Activated naive CD8-positive, alpha-beta T cell treated with anti-CD3 and anti-CD28 coated beads, Interleukin-2, amount 50 U/mL, for 24 hours (primary cell): Measurements from ENCODE around the gene IZUMO4.
"Not testable (repeated sequence)": the region's sequence is repeated elsewhere in the genome, so short reads cannot be mapped to it uniquely, and the experiment has no call there.

ENCODE experiments used
- ATAC-seq: fragments of 150-1000 bp; cut with Tn5 transposase; one replicate; pipeline ENCODE4 v1.10.0; 2021
- DNase-seq: peaks from one replicate; pipeline ENCODE4 v3.0.0; 2021
- H3K27ac Mint-ChIP-seq: one replicate; pipeline ENCODE4 v1.8.0; 2021; ENCODE audit warnings: mild to moderate bottlenecking, mixed read lengths
- H3K27me3 Mint-ChIP-seq: one replicate; pipeline ENCODE4 v1.8.0; 2021; ENCODE audit warnings: mixed read lengths
- H3K36me3 Mint-ChIP-seq: one replicate; pipeline ENCODE4 v1.8.0; 2021; ENCODE audit warnings: low read depth, mixed read lengths
- H3K4me1 Mint-ChIP-seq: one replicate; pipeline ENCODE4 v1.8.0; 2021; ENCODE audit warnings: mixed read lengths
- H3K4me3 Mint-ChIP-seq: one replicate; pipeline ENCODE4 v1.8.0; 2021; ENCODE audit warnings: mild to moderate bottlenecking, moderate library complexity, mixed read lengths
- H3K9me3 Mint-ChIP-seq: one replicate; pipeline ENCODE4 v1.8.0; 2021; ENCODE audit warnings: mixed read lengths

The IZUMO4 gene

GRCh38 chr19:2117215-2117960 lies 20.7 kb downstream of the IZUMO4 start:
- H3K36me3 Mint-ChIP-seq = peaks cover 30% of the 10 kb centered on the region
- no peak for ATAC-seq
- no peak overlapping the region for H3K4me3 Mint-ChIP-seq
- H3K9me3 Mint-ChIP-seq = no peaks in the 10 kb centered on the region
- H3K4me1 Mint-ChIP-seq = peaks cover 8% of the 10 kb centered on the region
- DNase-seq = no peak
- H3K27me3 Mint-ChIP-seq = no peaks in the 10 kb centered on the region
- no peak overlapping the region for H3K27ac Mint-ChIP-seq

GRCh38 chr19:2118438-2118837 lies 21.7 kb downstream of the IZUMO4 start:
- H3K27me3 Mint-ChIP-seq = no peaks in the 10 kb centered on the region
- ATAC-seq (no peak), DNase-seq (no peak)
- no peak overlapping the region for H3K27ac Mint-ChIP-seq
- H3K36me3 Mint-ChIP-seq = peaks cover 30% of the 10 kb centered on the region
- peaks cover 5% of the 10 kb centered on the region for H3K4me1 Mint-ChIP-seq
- no peak overlapping the region for H3K4me3 Mint-ChIP-seq
- no peaks in the 10 kb centered on the region for H3K9me3 Mint-ChIP-seq

GRCh38 chr19:2119921-2120785 lies 23.4 kb downstream of the IZUMO4 start:
- no peak for DNase-seq
- Mint-ChIP-seq H3K27ac (no peak overlapping the region), H3K27me3 (no peaks in the 10 kb centered on the region), H3K4me1 (no peaks in the 10 kb centered on the region), H3K4me3 (no peak overlapping the region), H3K36me3 (peaks cover 24% of the 10 kb centered on the region), H3K9me3 (no peaks in the 10 kb centered on the region)
- no peak for ATAC-seq

- Mint-ChIP-seq H3K9me3 (no peaks in the 10 kb centered on the region), H3K36me3 (peaks cover 22% of the 10 kb centered on the region), H3K27me3 (no peaks in the 10 kb centered on the region), H3K4me3 (no peak overlapping the region), H3K27ac (no peak overlapping the region), H3K4me1 (no peaks in the 10 kb centered on the region)
- DNase-seq = no peak
- no peak for ATAC-seq
Measured at GRCh38 chr19:2120821-2121220, 24.1 kb downstream of the IZUMO4 start.

GRCh38 chr19:2121416-2122051 lies 24.8 kb downstream of the IZUMO4 start:
- Mint-ChIP-seq H3K4me3 (no peak overlapping the region), H3K9me3 (no peaks in the 10 kb centered on the region), H3K27ac (no peak overlapping the region), H3K36me3 (peaks cover 24% of the 10 kb centered on the region), H3K4me1 (no peaks in the 10 kb centered on the region), H3K27me3 (no peaks in the 10 kb centered on the region)
- no peak for DNase-seq
- ATAC-seq = no peak

GRCh38 chr19:2122251-2122650 lies 25.5 kb downstream of the IZUMO4 start:
- ATAC-seq = no peak
- H3K36me3 Mint-ChIP-seq = peaks cover 24% of the 10 kb centered on the region

GRCh38 chr19:2122982-2123381 lies 26.3 kb downstream of the IZUMO4 start:
- H3K9me3 Mint-ChIP-seq = no peaks in the 10 kb centered on the region
- H3K4me3 Mint-ChIP-seq = no peak overlapping the region
- peaks cover 30% of the 10 kb centered on the region for H3K36me3 Mint-ChIP-seq
- ATAC-seq (no peak), DNase-seq (no peak)
- no peak overlapping the region for H3K27ac Mint-ChIP-seq
- H3K4me1 Mint-ChIP-seq = no peaks in the 10 kb centered on the region
- H3K27me3 Mint-ChIP-seq = no peaks in the 10 kb centered on the region

More at GRCh38 chr19:2122251-2122650, 25.5 kb downstream of the IZUMO4 start:
- Mint-ChIP-seq H3K4me1 (no peaks in the 10 kb centered on the region), H3K27ac (no peak overlapping the region), H3K4me3 (no peak overlapping the region), H3K27me3 (no peaks in the 10 kb centered on the region), H3K9me3 (no peaks in the 10 kb centered on the region)
- no peak for DNase-seq

GRCh38 chr19:2123682-2124387 lies 27.1 kb downstream of the IZUMO4 start:
- Mint-ChIP-seq H3K27ac (no peak overlapping the region), H3K4me3 (no peak overlapping the region), H3K36me3 (peaks cover 26% of the 10 kb centered on the region), H3K4me1 (no peaks in the 10 kb centered on the region), H3K9me3 (no peaks in the 10 kb centered on the region), H3K27me3 (no peaks in the 10 kb centered on the region)
- no peak for ATAC-seq
- DNase-seq = no peak

GRCh38 chr19:2126879-2127518 lies 30.3 kb downstream of the IZUMO4 start:
- DNase-seq (no peak), ATAC-seq (no peak)
- Mint-ChIP-seq H3K36me3 (peaks cover 14% of the 10 kb centered on the region), H3K27me3 (no peaks in the 10 kb centered on the region), H3K4me1 (no peaks in the 10 kb centered on the region), H3K4me3 (no peak overlapping the region), H3K9me3 (no peaks in the 10 kb centered on the region), H3K27ac (no peak overlapping the region)

GRCh38 chr19:2127758-2128157 lies 31.0 kb downstream of the IZUMO4 start:
- no peaks in the 10 kb centered on the region for H3K4me1 Mint-ChIP-seq
- DNase-seq = no peak
- H3K27ac Mint-ChIP-seq = no peak overlapping the region
- H3K4me3 Mint-ChIP-seq = no peak overlapping the region
- H3K27me3 Mint-ChIP-seq = no peaks in the 10 kb centered on the region
- H3K9me3 Mint-ChIP-seq = no peaks in the 10 kb centered on the region
- ATAC-seq = no peak
- peaks cover 21% of the 10 kb centered on the region for H3K36me3 Mint-ChIP-seq

- peaks cover 23% of the 10 kb centered on the region for H3K36me3 Mint-ChIP-seq
- not testable (repeated sequence) for H3K4me1 Mint-ChIP-seq, ATAC-seq, H3K4me3 Mint-ChIP-seq, DNase-seq, H3K9me3 Mint-ChIP-seq, H3K27ac Mint-ChIP-seq, H3K27me3 Mint-ChIP-seq
Measured at GRCh38 chr19:2128252-2128651, 31.5 kb downstream of the IZUMO4 start.

- Mint-ChIP-seq H3K4me3 (no peak overlapping the region), H3K27me3 (no peaks in the 10 kb centered on the region), H3K36me3 (peaks cover 24% of the 10 kb centered on the region), H3K4me1 (no peaks in the 10 kb centered on the region), H3K9me3 (no peaks in the 10 kb centered on the region), H3K27ac (no peak overlapping the region)
- ATAC-seq (no peak), DNase-seq (no peak)
Measured at GRCh38 chr19:2129022-2129421, 32.3 kb downstream of the IZUMO4 start.

- Mint-ChIP-seq H3K36me3 (peaks cover 24% of the 10 kb centered on the region), H3K9me3 (no peaks in the 10 kb centered on the region), H3K27me3 (no peaks in the 10 kb centered on the region), H3K4me3 (no peak overlapping the region), H3K4me1 (no peaks in the 10 kb centered on the region), H3K27ac (no peak overlapping the region)
- DNase-seq = no peak
- ATAC-seq = no peak
Measured at GRCh38 chr19:2129486-2129885, 32.8 kb downstream of the IZUMO4 start.
